ENCODE results near the gene STK40. TPM values are rescaled to one million over a fixed set of nuclear protein-coding genes. Genes with fewer than 3 reads are reported as not detected.

Gene STK40
- total RNA-seq, 2 experiments from 2014 or later, result 43.8 to 83.9 TPM

- Histone ChIP-seq H3K79me2 (ENCODE audit: insufficient read depth, low read depth, low read length) (peaks cover 16% of the 10 kb centered on the region; the same call in 1 of the 2 replicates), H2AFZ (ENCODE audit: low read length) (no peak overlapping the region), H3K4me2 (ENCODE audit: low read length) (0 out of 2 replicates have a peak overlapping the region, but pooled peaks have one; percentile 4), H3K9me2 (ENCODE audit: insufficient read depth, low read length) (no peaks in the 10 kb centered on the region), H3K36me3 (ENCODE audit: insufficient read depth, low read length) (peaks cover 68% of the 10 kb centered on the region), H3K27ac (ENCODE audit: low read depth, low read length, poor library complexity, severe bottlenecking) (no peak overlapping the region), H3K4me1 (ENCODE audit: insufficient read depth, low read length, poor library complexity, severe bottlenecking) (peaks cover 37% of the 10 kb centered on the region), H3K9me3 (ENCODE audit: low read length) (no peaks in the 10 kb centered on the region), H3K4me3 (ENCODE audit: low read depth, low read length, poor library complexity, severe bottlenecking) (no peak overlapping the region), H4K20me1 (ENCODE audit: insufficient read depth, low read length) (0 out of 2 replicates have a peak, but pooled peaks cover 4% of the 10 kb centered on the region)
- ChIA-PET POLR2A (no interaction called here), CTCF (ENCODE audit: unreplicated experiment) (no interaction called here)
- no peak for DNase-seq (ENCODE audit: low spot score)
- intact Hi-C loops (cut with micrococcal nuclease; ENCODE audit: unreplicated experiment), result no loop called here
- no peak for TF ChIP-seq CTCF (conservative IDR thresholded peaks at IDR 0.05; ENCODE audit: low read length)
- no TSS peak for BruUV-seq (replicated peaks)
These were observed 20.3 kb downstream of the STK40 start for GRCh38 chr1:36365381-36365780.

- no TSS peak for BruUV-seq (replicated peaks)
- CTCF ChIA-PET (ENCODE audit: unreplicated experiment), result no interaction called here
- DNase-seq (ENCODE audit: low spot score), result no peak
- H3K9me3 ChIP-seq (ENCODE audit: low read length), result no peaks in the 10 kb centered on the region
- intact Hi-C loops (cut with micrococcal nuclease; ENCODE audit: unreplicated experiment), result no loop called here
- no peak overlapping the region for H3K4me2 ChIP-seq (ENCODE audit: low read length)
- H4K20me1 ChIP-seq (ENCODE audit: insufficient read depth, low read length), result no peaks in the 10 kb centered on the region
- no peak for TF ChIP-seq CTCF (conservative IDR thresholded peaks at IDR 0.05; ENCODE audit: low read length)
- TF ChIP-seq EZH2phosphoT487 (IDR thresholded peaks at IDR 0.05; ENCODE audit: borderline replicate concordance, low read depth, low read length), result no peak
- H2AFZ ChIP-seq (ENCODE audit: low read length), result no peak overlapping the region
- H3K79me2 ChIP-seq (ENCODE audit: insufficient read depth, low read depth, low read length), result peaks cover 6% of the 10 kb centered on the region; the same call in 1 of the 2 replicates
- no peak overlapping the region for H3K4me3 ChIP-seq (ENCODE audit: low read depth, low read length, poor library complexity, severe bottlenecking)
- peaks cover 78% of the 10 kb centered on the region for H3K36me3 ChIP-seq (ENCODE audit: insufficient read depth, low read length)
- H3K9me2 ChIP-seq (ENCODE audit: insufficient read depth, low read length), result no peaks in the 10 kb centered on the region
- H3K27ac ChIP-seq (ENCODE audit: low read depth, low read length, poor library complexity, severe bottlenecking), result no peak overlapping the region
- POLR2A ChIA-PET, result interaction anchor here (1.2 kb wide), 1 partner anchor 8 kb away, joined by 3 read pairs; no protein-coding TSS in a partner anchor
- H3K4me1 ChIP-seq (ENCODE audit: insufficient read depth, low read length, poor library complexity, severe bottlenecking), result peaks cover under 1% of the 10 kb centered on the region
These were observed 25.7 kb downstream of the STK40 start for GRCh38 chr1:36359911-36360550.

GRCh38 chr1:36359383-36359782, 26.3 kb downstream of the STK40 start:
- TF ChIP-seq EZH2phosphoT487 (IDR thresholded peaks at IDR 0.05; ENCODE audit: borderline replicate concordance, low read depth, low read length) (no peak), CTCF (conservative IDR thresholded peaks at IDR 0.05; ENCODE audit: low read length) (no peak)
- no peaks in the 10 kb centered on the region for H4K20me1 ChIP-seq (ENCODE audit: insufficient read depth, low read length)
- intact Hi-C loops (cut with micrococcal nuclease; ENCODE audit: unreplicated experiment), result no loop called here
- H3K27ac ChIP-seq (ENCODE audit: low read depth, low read length, poor library complexity, severe bottlenecking), result no peak overlapping the region
- no peak overlapping the region for H2AFZ ChIP-seq (ENCODE audit: low read length)
- no peaks in the 10 kb centered on the region for H3K4me1 ChIP-seq (ENCODE audit: insufficient read depth, low read length, poor library complexity, severe bottlenecking)
- H3K9me2 ChIP-seq (ENCODE audit: insufficient read depth, low read length), result no peaks in the 10 kb centered on the region
- peaks cover 84% of the 10 kb centered on the region for H3K36me3 ChIP-seq (ENCODE audit: insufficient read depth, low read length)
- no peak for DNase-seq (ENCODE audit: low spot score)
- H3K9me3 ChIP-seq (ENCODE audit: low read length), result no peaks in the 10 kb centered on the region
- H3K79me2 ChIP-seq (ENCODE audit: insufficient read depth, low read depth, low read length), result peaks cover 4% of the 10 kb centered on the region; the same call in 1 of the 2 replicates
- no TSS peak for BruUV-seq (replicated peaks)
- POLR2A ChIA-PET, result interaction anchor here (1.2 kb wide), 1 partner anchor 9 kb away, joined by 3 read pairs; no protein-coding TSS in a partner anchor
- CTCF ChIA-PET (ENCODE audit: unreplicated experiment), result no interaction called here
- H3K4me2 ChIP-seq (ENCODE audit: low read length), result no peak overlapping the region
- H3K4me3 ChIP-seq (ENCODE audit: low read depth, low read length, poor library complexity, severe bottlenecking), result no peak overlapping the region

Measured in OCI-LY7 (cell line).